HG02840 (cell line): ENCODE data around the gene ACOXL.

Source experiments
- ATAC-seq: cut with Tn5 transposase; IDR thresholded peaks from one replicate; pipeline ENCODE4 v1.9.1; 2021; ENCODE audit warnings: mild to moderate bottlenecking, moderate library complexity, moderate number of reproducible peaks; ENCODE audit not compliant: unreplicated experiment, low FRiP score

The ACOXL gene

DNA sequence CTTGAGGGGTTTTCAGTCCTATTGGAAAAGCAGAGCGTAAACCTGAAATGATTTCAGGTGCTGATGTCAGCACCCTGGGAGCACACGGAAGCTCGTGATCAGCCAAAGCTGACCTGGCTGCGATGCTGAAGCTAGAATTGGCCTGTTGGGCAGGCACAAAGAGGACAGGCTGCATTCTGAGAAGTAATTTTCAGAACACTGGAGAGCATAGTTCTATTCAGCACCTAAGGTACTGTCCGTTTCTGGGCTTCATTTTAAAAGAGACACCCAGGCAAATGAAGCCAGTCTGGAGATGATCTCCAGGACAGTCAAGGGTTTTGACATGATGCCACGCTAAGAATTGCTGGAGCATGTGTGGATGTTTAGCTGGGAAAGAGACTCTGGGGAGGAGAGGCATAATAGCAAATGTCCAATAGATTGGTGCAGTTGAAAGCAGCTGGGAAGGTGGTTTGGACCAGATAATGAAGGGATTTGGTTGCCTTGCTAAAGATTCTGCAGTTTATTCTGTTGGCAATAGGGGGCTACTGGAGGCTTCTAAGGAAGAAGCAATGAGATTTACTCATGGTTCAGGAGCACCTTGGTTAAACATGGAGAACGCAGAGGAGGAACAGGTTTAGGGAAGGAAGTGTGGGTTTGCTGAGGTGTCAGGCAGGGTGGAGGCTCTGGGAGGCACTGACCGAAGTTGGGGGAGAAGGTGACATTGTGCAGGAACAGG, 86.6 kb downstream of the ACOXL start:
- ATAC-seq: no peak

DNA sequence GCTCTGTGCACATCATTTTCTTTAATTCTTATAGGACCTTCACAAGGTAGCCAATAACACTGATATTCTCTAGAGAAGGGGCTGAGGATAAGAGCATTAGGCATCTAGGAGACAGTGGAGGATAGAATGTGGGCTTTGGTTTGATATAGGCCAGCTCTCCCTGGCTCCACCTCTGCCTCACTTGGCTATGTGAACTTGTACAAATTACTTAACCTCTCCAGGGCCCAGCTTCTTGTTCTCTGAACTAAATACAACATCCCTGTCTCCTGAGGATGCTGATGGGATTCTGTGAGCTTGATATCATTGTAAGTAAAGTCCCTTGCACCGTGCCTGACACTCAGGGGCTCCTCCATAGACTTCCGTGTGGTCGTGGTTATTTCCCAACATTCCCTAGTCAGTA, 87.3 kb downstream of the ACOXL start:
- ATAC-seq: no peak

DNA sequence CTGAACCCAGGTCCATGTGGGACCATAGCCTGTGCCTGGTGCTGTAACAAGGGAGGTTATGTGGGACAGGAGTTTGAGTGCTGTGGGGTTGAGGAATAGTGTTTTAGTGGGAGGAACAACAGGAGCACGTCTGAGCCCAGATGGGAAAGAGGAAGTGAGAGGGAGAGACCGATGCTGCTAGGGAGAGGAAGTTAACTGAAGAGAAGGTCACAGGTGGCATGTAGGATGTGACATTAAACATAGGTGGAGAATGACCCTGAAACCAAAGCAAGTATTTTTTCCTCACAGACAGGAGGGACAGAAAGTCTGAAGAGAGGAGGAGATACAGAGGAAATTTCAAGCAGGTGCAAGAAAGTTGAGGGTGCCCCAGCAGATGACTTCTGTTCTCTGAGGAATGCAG, 87.8 kb downstream of the ACOXL start:
- ATAC-seq: no peak

DNA sequence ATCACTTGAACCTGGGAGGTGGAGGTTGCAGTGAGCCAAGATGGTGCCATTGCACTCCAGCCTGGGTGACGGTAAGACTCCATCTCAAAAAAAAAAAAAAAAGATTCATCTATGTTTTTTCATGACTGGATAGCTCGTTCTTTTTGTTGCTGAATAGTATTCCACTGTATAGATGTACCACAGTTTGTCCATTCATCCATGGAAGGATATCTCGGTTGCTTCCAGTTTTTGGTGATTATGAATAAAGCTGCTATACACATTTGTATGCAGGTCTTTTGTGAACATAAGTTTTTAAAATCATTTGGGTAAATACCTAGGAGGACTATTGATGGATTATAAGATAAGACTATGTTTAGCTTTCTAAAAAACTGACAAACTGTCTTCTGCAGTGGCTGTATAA, 90.8 kb downstream of the ACOXL start:
- no peak for ATAC-seq

DNA sequence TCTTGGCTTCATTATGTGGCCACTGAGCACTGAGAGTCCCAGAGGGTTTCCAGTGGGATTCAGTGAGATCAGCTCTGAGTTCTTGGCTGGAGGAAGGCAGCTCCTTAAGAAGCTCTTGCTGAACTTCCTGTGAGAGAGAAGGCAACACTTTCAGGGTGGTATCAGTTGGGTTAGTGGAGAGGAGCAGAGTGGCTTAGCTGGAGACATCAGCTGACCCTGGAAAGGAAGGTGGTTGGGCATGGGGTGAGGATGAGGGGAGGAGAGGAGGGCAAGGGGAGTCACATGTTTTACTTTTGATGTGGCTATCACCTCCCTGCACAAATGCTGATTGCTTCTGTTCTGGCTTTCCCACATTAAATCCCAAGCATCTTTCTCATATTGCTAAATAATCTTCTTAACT, 95.1 kb downstream of the ACOXL start:
- ATAC-seq: no peak

DNA sequence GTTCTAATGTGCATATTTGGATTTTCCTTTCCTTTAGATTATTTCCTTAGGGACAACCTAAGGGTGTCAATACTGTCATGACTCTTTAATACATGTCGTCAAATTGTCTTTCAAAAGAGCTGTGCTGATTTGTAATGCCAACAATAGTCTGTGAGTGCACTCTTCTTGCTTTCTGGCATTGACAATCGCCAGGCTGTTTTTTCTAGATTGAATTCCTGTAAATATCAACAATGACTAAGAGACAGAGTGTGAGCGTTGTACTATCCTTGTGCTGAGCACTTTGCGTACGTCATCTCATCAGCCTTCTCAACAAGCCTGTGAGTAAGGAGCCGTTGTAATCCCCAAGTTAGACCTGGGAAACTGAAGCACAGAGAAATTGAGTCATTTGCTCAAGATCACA, 96.0 kb downstream of the ACOXL start:
- ATAC-seq: no peak

DNA sequence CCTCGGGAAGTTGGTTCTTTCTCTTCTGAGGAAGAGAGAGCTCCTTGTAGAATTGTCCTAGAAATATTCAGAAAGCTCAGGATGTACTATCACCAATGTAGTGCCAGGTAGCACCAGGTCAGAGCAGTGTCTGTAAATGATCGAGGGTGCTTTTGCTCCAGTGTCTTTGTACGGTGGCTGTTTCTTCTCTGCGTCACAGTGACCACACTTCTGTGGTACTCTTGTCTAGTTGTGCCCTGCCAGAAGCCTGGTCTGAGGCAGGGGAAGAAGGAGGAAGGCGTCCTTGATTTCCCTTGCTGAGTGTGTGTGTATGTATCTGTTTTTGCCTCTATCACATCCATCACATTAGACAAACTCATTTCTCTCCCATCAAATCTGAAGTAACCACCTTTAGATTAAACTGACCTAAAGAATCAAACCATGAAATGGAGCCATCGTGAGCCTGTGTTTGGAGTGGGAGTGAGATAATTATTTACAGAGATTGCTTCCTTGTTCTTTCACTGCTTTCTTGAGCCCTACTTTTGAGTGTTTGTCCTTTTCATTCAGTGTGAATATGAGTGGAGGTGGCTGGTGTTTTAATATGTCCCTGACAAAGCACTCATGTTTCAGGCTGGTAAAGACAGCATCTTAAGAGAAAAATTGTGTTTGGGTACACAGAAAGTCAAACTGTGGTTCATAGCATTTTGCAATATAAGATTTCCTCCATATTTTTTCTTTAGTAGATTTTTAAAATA, 97.2 kb downstream of the ACOXL start:
- no peak for ATAC-seq

DNA sequence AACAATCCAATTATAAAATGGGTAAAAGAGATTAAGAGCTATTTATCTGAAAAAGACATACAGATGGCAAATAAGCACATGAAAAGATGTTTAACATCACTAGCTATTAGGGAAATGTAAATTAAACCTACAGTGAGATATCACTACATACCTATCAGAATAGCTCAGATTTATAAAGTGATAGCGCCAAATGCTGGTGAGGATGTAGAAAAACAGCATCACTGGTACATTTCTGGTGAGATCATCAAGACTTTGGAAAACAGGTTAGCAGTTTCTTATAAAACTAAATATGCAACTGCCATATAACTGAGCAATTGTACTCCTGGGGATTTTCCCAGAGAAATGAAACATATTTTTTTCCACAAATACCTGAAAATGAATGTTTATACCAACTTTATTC, 100.4 kb downstream of the ACOXL start:
- ATAC-seq: no peak

DNA sequence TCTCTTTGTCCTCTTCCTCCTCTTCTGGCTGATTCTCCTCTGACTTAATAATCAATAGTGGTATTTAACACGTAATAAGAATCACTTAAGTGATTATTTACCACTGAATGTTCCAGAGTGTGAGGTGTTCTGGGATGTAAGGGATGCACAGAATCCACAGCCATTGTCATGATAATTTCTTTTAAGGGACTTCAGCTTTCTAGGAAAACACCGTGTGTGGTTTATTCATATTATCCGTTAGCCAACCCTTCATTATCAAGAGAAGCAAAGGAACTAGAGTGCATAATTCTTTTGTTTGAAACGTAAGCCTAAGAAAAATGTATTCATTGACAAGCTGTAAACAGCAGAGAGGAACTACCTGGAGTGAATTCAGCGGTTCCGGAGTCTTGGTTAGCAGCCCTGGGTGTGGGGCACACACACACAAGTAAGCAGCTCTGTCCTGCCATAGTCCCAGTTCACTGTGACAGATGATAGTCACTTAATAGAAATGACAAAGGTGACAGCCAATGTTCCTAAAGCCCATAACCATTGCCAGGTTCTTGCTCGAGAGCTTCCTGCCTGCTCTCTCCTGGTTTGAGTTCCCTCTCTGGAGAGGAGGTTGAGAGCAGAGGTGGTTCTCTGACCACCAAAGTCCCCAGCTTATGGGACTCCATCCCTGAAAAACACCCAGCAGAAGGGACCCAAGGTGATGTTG, 101.9 kb downstream of the ACOXL start:
- ATAC-seq: no peak

DNA sequence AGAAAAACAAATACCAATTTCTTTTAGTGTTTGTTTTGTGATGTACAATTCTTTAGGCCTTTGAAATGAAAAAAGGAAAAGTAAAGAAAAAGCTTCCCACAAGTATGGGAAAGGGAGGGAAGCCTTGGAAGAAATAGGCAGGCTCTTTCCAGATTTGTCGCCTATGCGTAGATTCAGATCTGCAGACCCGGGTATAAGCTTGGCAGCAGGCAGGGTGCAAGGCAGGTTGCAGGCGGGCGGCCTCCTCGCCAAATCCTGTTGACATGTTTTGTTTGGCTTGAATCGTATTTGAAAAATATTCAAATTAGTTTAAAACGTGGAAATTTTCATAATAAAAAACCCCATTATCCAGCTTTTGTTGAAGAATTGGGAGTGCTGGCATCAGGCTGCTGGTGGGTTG, 104.3 kb downstream of the ACOXL start:
- no peak for ATAC-seq

DNA sequence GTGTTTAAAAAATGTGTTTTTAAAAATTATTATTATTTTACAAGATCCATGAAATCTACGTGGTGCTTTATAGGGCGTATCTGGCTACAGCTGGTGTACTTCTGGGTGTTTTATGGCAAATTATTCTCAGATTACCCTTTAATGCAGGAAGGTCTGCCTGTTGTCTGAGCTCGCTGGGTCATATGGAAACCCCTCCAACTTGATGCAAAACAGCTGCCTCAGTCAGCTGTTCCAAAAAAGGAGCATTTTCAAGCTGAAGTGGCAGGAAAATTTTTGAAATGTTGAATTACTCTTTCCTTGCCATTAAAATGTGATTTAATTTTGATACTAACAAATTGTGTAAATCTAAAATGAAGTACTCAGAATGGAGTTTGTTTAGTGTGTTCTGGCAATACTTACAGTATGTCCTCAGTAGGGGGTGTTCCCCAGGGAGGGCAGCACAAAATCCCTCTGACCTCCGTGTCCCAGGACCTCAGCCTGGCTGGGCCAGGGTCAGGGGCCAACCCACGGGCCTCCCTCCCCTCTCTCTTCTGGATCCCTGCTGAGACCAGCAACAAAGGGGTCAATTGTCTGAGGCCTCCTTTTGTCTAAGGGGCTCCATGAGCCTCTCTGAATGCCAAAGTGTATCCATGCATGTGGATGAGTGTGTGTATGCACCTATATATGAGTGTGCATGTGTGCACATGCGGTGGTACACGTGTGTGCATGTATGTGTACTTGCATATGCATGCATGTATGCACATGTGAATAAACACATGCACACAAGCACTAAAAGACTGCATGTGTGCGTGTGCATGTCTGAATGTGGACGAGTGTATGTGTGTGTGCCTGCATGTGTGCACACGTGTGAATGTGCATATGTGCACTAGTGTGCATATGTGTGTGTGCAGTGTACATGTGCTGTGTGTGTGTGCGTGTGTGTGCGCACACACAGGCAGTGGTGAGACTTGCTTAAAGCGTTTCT, 105.4 kb downstream of the ACOXL start:
- no peak for ATAC-seq

DNA sequence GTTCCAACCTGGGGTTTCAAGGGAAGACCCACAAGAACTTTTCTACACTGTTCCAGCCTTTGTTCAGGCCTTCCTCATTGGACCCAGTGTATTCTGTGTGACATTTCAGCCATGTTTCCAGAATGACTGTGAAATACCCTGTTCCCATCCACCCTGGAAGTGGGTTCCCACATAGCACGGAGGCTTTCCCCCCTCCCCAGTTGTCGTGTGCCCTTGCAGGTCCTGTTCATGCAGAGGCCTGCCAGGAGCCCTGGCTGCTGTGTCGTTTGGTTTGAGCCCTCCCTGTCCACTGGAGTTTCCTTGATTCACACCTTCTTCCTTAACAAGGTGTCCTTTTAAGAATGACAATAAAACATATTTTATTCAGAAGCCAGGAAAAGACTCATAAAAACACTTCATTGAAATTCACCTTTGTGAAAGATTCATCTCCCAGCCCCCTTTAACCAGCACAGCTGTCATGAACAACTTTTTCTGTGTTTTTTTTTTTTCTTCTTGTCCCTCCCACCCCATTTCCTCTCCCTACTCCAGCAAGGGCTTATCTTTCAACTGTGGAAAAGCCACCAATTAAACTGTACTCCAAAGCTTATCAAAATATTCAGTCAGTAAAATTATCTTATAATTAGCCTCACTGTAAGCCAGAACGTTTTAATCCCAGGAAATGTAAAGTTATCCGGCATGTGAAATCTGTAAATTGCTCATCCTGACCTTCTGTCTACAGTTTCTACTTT, 106.4 kb downstream of the ACOXL start:
- ATAC-seq: no peak

DNA sequence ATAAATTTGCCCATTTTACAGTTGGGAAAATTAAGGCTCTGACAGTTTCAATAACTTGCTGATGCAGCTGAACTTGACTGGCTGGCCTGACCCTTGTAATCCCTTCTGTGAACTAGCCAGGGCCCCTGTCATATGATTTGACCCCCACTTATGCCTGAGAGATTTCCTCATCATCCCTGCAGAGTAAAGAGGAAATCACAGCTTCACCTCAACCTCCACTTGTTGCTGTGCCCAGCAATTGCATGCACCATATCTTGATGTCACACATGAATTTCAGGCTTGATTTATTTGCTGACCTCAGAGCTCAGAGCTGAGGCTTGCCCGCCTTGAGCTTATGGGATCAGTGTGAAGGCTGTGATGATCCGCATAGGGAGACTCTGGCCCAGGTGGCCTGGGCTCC, 108.1 kb downstream of the ACOXL start:
- ATAC-seq: no peak

DNA sequence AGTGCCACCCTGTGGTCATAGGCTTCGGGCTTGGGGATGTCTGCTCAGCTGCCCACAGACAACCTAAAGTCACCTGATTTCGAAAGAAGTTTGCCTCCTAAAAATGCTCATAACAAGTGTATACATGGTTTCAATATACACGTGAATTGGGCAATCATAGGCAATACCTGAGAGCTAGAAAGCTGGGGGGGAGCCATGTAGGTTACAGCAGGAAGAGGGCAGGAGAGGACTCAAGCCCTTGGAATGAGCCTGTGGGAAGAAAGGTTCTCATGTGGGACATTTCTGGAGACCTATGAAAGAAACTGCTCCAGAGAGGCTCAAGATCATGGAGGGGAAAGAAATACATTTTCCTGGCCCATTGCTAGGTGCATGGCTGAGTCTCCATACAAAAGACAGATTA, 109.7 kb downstream of the ACOXL start:
- no peak for ATAC-seq

DNA sequence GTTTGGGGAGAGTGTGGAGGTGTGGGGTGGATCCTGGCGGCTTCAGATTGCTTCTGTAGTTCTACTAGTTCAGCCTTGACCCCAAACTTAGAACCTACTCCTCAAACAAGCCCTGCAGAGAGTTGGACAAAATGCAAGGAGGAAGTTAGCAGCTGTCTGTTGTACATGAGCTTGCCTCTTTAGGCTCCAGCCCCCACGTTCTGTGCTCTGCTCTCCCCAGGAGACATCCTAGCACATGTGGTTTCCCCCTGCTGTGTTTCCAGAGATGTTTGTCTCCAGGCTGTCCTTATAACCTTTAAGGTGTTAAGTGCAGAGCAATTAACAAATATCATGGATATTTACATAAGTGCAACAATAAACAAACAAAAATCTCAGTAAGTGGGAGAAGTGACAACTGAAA, 111.1 kb downstream of the ACOXL start:
- no peak for ATAC-seq

DNA sequence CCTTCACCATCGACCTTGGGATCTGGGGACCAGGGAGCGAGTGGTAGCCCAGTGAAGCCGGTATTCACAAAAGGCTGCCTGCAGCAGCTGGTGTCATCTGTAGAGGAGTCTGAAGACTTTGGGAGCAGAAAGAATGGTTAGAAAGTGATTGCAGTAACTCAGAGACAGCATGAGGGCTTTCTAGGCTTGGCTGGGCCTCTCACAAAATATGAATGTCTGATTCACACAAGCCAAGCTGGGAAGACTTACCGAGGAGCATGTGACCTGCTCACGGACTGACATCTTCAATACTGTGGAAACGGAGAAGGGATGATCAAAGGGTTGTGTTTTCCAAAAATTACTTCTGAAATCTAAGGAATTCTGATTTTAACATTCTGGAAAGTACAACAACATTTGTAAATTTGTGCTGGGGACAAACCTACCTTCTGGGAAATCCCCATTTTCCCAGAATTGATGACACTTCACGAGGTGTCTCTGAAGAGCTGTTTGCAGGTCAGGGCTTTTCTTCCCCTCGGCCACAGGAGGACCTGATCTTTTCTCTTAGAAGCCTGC, 111.7 kb downstream of the ACOXL start:
- no peak for ATAC-seq

DNA sequence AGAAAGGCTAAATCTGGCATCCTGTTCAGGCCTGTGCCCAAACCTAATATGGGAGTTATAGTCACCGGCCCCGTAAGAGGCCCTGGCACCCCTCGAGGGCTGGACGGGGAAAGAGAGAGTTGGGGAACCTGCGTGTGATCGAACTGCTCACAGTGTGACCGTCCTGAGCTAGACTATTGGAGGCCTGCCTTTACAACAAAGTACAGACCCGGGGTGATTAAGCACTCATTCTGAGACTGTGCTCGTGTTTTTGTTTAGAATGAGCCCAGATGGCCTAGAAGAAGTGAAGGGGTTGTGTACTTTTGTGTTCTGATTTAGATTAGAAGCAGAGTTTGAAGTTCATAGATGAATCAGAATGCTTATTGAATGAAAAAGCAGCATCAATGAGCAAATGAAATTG, 115.3 kb downstream of the ACOXL start:
- no peak for ATAC-seq

DNA sequence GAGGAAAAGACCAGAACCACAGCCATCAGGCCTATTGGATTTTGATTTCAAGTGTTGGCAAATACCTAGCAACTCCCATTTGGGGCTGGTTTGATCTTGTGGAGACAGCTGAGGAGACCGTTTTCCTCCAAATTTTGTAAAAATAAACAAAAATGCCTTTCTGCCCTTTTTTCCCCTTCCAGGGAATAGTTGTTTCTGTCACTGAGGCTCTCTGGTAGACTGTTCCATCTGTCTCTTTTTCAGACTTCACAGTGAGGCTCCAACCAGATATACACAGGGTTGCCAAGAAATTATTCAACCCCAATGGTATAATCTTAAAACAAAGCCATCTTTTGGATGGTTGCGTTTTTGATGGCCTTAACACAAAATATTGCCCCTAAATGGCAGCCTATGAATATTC, 115.7 kb downstream of the ACOXL start:
- ATAC-seq: no peak

DNA sequence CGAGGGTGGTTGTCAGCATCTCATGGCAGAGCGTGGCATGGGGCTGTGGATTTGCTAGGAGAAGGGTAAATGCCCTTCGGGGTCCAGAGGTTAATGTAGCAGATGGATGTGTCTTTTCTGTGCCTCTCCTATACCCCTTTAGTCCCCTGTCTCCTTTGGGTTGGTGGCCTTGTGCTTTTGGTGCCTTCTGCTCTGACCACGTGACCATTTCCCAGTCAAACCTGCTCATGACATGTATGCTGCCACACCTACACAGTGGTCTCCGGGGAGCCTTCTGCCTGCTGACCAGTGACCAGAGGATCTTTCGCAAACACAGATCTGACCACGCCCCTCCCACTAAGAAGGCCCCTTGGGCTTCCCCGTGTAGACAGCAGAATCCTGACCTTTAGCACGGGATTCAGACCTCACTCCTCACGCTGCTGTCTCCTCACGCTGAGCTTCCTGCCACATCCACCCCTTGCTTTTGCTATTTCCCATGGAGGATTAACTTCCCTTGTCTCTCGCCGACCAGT, 116.2 kb downstream of the ACOXL start:
- no peak for ATAC-seq
